ENCODE measurements around the gene PLCB1.

DNA sequence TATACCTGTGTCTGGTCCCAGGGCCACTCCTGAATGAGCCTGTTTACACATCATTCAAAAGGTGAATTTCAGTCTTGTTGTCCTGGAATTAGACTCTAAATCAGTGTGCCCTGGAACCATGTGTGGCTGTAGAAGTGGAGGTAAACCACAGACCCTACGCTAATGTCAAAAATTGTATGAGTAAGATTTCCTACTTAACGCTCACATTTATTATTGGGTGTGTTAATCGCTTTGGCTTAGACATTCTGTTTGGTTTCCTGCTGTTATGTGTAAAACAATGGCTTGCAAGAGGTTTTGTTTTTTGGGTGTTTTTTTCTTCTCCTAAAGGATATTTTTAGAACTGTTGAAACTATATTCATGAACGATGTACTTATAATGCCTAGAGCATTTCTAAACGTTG, 19.3 kb downstream of the PLCB1 start:
- TF ChIP-seq EZH2 (IDR thresholded peaks at IDR 0.05; ENCODE audit: insufficient read depth, low read length): no peak
- TF ChIP-seq, protein P1, sequence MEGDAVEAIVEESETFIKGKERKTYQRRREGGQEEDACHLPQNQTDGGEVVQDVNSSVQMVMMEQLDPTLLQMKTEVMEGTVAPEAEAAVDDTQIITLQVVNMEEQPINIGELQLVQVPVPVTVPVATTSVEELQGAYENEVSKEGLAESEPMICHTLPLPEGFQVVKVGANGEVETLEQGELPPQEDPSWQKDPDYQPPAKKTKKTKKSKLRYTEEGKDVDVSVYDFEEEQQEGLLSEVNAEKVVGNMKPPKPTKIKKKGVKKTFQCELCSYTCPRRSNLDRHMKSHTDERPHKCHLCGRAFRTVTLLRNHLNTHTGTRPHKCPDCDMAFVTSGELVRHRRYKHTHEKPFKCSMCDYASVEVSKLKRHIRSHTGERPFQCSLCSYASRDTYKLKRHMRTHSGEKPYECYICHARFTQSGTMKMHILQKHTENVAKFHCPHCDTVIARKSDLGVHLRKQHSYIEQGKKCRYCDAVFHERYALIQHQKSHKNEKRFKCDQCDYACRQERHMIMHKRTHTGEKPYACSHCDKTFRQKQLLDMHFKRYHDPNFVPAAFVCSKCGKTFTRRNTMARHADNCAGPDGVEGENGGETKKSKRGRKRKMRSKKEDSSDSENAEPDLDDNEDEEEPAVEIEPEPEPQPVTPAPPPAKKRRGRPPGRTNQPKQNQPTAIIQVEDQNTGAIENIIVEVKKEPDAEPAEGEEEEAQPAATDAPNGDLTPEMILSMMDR (IDR thresholded peaks at IDR 0.05; ENCODE audit: insufficient read depth, low read depth, low read length): no peak

All from astrocyte (in vitro differentiated cells and primary cell).